ENCODE data around the gene SHF. TPM values are rescaled to one million over a fixed set of nuclear protein-coding genes. Genes with fewer than 3 reads are reported as not detected.
"Not testable (repeated sequence)": the region's sequence is repeated elsewhere in the genome, so short reads cannot be mapped to it uniquely, and the experiment has no call there.

The SHF gene
- total RNA-seq, 1 donor from 2014 or later, result 4.4 TPM

- H3K27me3 ChIP-seq (ENCODE audit: low read depth), result peaks cover 21% of the 10 kb centered on the region
- no peaks in the 10 kb centered on the region for H3K4me1 ChIP-seq
- H3K27ac ChIP-seq (replicated peaks), result no peak overlapping the region
- intact Hi-C loops (cut with micrococcal nuclease), result no loop called here
- DNase-seq, result no peak
- H3K4me3 ChIP-seq, result no peak overlapping the region
- H3K36me3 ChIP-seq, result no peaks in the 10 kb centered on the region
- H3K9me3 ChIP-seq (replicated peaks), result no peaks in the 10 kb centered on the region
- TF ChIP-seq CTCF (IDR thresholded peaks at IDR 0.05; ENCODE audit: borderline replicate concordance), result no peak
These were observed 47.1 kb downstream of the SHF start for GRCh38 chr15:45140557-45141250.

GRCh38 chr15:45139770-45140169, 48.0 kb downstream of the SHF start:
- no peak overlapping the region for H3K27ac ChIP-seq (replicated peaks)
- H3K27me3 ChIP-seq (ENCODE audit: low read depth), result peaks cover 29% of the 10 kb centered on the region
- no peaks in the 10 kb centered on the region for H3K9me3 ChIP-seq (replicated peaks)
- TF ChIP-seq CTCF (IDR thresholded peaks at IDR 0.05; ENCODE audit: borderline replicate concordance), result no peak
- peaks cover 7% of the 10 kb centered on the region for H3K4me1 ChIP-seq
- no peak for DNase-seq
- H3K36me3 ChIP-seq, result no peaks in the 10 kb centered on the region
- no peak overlapping the region for H3K4me3 ChIP-seq
- intact Hi-C loops (cut with micrococcal nuclease), result no loop called here

GRCh38 chr15:45138814-45139765, 48.7 kb downstream of the SHF start:
- Histone ChIP-seq H3K36me3 (no peaks in the 10 kb centered on the region), H3K27me3 (ENCODE audit: low read depth) (peaks cover 36% of the 10 kb centered on the region), H3K27ac (replicated peaks) (no peak overlapping the region), H3K4me1 (peaks cover 7% of the 10 kb centered on the region), H3K4me3 (no peak overlapping the region), H3K9me3 (replicated peaks) (no peaks in the 10 kb centered on the region)
- no peak for DNase-seq
- no peak for TF ChIP-seq CTCF (IDR thresholded peaks at IDR 0.05; ENCODE audit: borderline replicate concordance)
- intact Hi-C loops (cut with micrococcal nuclease), result no loop called here

GRCh38 chr15:45137703-45138102, 50.1 kb downstream of the SHF start:
- intact Hi-C loops (cut with micrococcal nuclease), result no loop called here

GRCh38 chr15:45136378-45136764, 51.4 kb downstream of the SHF start:
- Histone ChIP-seq H3K9me3 (replicated peaks) (no peaks in the 10 kb centered on the region), H3K4me3 (no peak overlapping the region), H3K27me3 (ENCODE audit: low read depth) (peaks cover 56% of the 10 kb centered on the region), H3K4me1 (peaks cover 7% of the 10 kb centered on the region), H3K36me3 (no peaks in the 10 kb centered on the region), H3K27ac (replicated peaks) (no peak overlapping the region)
- TF ChIP-seq CTCF (IDR thresholded peaks at IDR 0.05; ENCODE audit: borderline replicate concordance), result peak; percentile 14
- intact Hi-C loops (cut with micrococcal nuclease), result no loop called here
- DNase-seq, result no peak

More at GRCh38 chr15:45137703-45138102, 50.1 kb downstream of the SHF start:
- TF ChIP-seq CTCF (IDR thresholded peaks at IDR 0.05; ENCODE audit: borderline replicate concordance), result no peak
- Histone ChIP-seq H3K27me3 (ENCODE audit: low read depth) (peaks cover 49% of the 10 kb centered on the region), H3K4me1 (peaks cover 7% of the 10 kb centered on the region), H3K36me3 (no peaks in the 10 kb centered on the region), H3K4me3 (no peak overlapping the region), H3K27ac (replicated peaks) (no peak overlapping the region), H3K9me3 (replicated peaks) (no peaks in the 10 kb centered on the region)
- DNase-seq, result no peak

GRCh38 chr15:45135705-45136377, 51.9 kb downstream of the SHF start:
- H3K4me1 ChIP-seq; H3K27ac ChIP-seq (replicated peaks); H3K36me3 ChIP-seq; H3K9me3 ChIP-seq (replicated peaks); intact Hi-C loops (cut with micrococcal nuclease); DNase-seq: not testable (repeated sequence)
- Histone ChIP-seq H3K27me3 (ENCODE audit: low read depth) (peaks cover 58% of the 10 kb centered on the region), H3K4me3 (peak overlapping the region; percentile 51)

Measured in left ventricle myocardium inferior (tissue), 1 donor.